ENCODE data around the gene CD19. TPM values are rescaled to one million over a fixed set of nuclear protein-coding genes. Genes with fewer than 3 reads are reported as not detected.
"Not testable (repeated sequence)": the region's sequence is repeated elsewhere in the genome, so short reads cannot be mapped to it uniquely, and the experiment has no call there.

Gene CD19
- total RNA-seq, 2 donors from 2014 or later, result 4.0 TPM; not detected in 1

DNA sequence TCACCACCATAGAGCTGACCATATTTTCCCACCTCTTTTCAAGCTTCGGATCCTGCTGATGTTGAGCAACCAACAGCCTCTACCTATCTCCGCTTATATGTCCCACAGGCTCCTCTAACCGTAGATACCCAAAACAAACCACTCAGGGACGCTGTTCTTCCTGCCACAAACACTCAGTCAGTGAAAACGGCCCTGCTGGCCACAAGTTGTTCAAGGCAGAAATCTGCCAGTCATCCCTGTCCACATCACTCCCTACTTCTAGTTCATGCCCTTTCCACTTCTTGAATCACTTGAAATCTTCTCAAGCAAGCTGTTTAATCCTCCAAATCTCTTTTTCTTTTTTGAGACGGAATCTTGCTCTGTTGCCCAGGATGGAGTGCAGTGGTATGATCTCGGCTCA, 14.7 kb upstream of the CD19 start:
- H3K9me3 ChIP-seq (ENCODE audit: control insufficient read depth, low read length, poor library complexity, severe bottlenecking), result no peaks in the 10 kb centered on the region
- H3K36me3 Mint-ChIP-seq (ENCODE audit: low read depth), result peaks cover 16% of the 10 kb centered on the region
- DNase-seq (no peak), ATAC-seq (no peak)
- H3K4me3 Mint-ChIP-seq, result no peak overlapping the region
- H3K27ac Mint-ChIP-seq, result peak overlapping the region; percentile 57
- peaks cover 4% of the 10 kb centered on the region for H3K4me1 Mint-ChIP-seq
- no peaks in the 10 kb centered on the region for H3K27me3 Mint-ChIP-seq

DNA sequence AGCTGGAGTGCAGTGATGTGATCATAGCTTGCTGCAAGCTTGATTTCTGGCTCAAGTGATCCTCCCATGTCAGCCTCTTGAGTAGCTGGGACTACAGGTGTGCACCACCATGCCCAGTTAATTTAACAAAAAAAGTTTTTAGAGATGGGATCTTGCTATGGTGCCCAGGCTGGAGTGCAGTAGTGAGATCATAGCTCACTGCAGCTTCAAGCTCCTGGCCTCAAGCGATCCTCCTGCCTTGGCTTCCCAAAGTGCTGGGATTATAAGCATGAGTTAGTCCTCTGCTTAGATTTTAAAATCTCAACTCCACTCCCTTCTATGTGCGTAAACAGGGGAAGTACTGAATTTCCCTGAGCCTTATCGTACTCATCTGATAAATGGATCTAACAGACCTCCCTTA, 13.1 kb upstream of the CD19 start:
- H3K36me3 Mint-ChIP-seq (ENCODE audit: low read depth), result peaks cover 13% of the 10 kb centered on the region
- H3K27ac Mint-ChIP-seq, result no peak overlapping the region
- no peaks in the 10 kb centered on the region for H3K27me3 Mint-ChIP-seq
- H3K4me3 Mint-ChIP-seq, result no peak overlapping the region
- ATAC-seq, result no peak
- H3K9me3 ChIP-seq (ENCODE audit: control insufficient read depth, low read length, poor library complexity, severe bottlenecking), result no peaks in the 10 kb centered on the region
- no peak for DNase-seq
- peaks cover 7% of the 10 kb centered on the region for H3K4me1 Mint-ChIP-seq

DNA sequence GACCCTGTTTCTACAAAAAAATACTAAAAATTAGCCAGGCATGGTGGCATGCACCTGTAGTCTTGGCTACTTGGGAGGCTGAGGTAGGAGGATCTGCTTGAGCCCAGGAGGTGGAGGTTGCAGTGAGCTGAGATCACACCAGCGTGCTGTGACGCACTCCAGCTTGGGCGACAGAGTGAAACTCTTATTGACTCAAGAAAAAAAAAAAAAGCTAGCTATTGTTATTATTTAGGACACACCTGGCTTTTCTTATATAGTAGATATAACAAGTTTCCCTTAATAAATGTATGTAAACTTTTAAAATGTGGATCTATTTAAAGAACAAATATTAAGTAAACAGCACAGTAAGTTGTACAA, 8.6 kb upstream of the CD19 start:
- peak overlapping the region; percentile 95 for H3K27ac Mint-ChIP-seq
- no peak overlapping the region for H3K4me3 Mint-ChIP-seq
- ATAC-seq (no peak), DNase-seq (no peak)
- H3K4me1 Mint-ChIP-seq, result peaks cover 24% of the 10 kb centered on the region
- H3K9me3 ChIP-seq (ENCODE audit: control insufficient read depth, low read length, poor library complexity, severe bottlenecking), result no peaks in the 10 kb centered on the region
- peaks cover 5% of the 10 kb centered on the region for H3K36me3 Mint-ChIP-seq (ENCODE audit: low read depth)
- H3K27me3 Mint-ChIP-seq, result no peaks in the 10 kb centered on the region

DNA sequence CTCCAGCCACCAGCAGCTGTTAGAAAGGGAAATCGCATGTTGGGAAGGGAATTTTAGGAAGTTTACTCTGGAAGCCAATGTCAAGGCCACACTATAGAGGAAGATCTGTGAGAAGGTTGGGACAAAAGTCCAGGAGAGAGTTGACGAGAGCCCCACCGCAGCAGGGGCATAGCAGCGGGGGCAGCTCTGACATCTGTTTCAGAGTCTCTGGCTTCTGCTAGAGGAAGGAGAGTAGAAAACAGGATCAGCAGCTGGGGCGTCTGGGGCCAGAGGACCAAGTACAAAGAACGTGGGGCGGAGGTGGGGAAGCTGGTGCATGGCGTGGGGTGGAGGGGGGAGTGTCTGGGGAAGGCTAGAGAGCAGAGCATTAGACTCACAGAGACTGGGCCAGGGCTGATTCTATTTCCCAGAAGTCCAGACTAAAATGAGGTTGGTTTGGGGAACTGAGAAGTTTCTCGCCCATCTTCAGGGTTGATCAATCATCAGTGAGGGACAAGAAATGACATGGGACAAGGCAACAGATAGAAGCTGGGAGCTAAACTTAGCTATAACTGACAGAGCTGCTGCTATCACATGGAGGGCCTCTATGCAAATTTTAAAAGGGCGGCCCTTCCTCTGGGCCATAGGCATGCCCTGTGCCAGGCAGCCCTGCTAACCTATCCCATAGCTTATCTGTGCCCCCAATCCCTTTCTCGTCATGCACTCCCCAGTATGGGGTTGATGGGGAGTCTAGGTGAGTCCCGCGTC, 7.9 kb upstream of the CD19 start:
- no peak for ATAC-seq
- Mint-ChIP-seq H3K27ac (peak overlapping the region; percentile 95), H3K4me3 (peak overlapping the region; percentile 98), H3K27me3 (no peaks in the 10 kb centered on the region), H3K36me3 (ENCODE audit: low read depth) (peaks cover 5% of the 10 kb centered on the region), H3K4me1 (peaks cover 24% of the 10 kb centered on the region)
- no peak for DNase-seq
- no peaks in the 10 kb centered on the region for H3K9me3 ChIP-seq (ENCODE audit: control insufficient read depth, low read length, poor library complexity, severe bottlenecking)

DNA sequence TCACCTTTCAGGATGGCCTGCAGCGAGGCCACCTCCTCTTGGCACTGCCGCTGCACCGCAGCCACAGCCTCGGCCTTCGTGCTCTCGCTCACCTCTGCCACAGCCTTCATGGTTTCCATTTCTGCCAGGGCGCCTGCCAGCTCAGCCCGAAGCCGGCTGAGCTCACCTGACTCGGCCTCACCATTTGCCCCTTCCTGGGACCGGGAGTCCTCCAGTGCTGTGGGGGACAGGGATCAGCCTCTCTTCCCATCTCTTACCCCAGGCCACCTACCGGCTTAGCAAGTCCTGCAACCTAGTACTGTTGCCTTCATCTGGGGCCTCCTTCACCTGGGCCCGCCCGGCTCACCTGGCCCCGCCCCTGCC, 7.4 kb upstream of the CD19 start:
- Mint-ChIP-seq H3K27ac (peak overlapping the region; percentile 95), H3K27me3 (no peaks in the 10 kb centered on the region), H3K36me3 (ENCODE audit: low read depth) (peaks cover 5% of the 10 kb centered on the region), H3K4me3 (peak overlapping the region; percentile 98), H3K4me1 (peaks cover 24% of the 10 kb centered on the region)
- DNase-seq, result peak in 1 of 3 donors; percentile 15
- no peaks in the 10 kb centered on the region for H3K9me3 ChIP-seq (ENCODE audit: control insufficient read depth, low read length, poor library complexity, severe bottlenecking)
- ATAC-seq, result no peak

DNA sequence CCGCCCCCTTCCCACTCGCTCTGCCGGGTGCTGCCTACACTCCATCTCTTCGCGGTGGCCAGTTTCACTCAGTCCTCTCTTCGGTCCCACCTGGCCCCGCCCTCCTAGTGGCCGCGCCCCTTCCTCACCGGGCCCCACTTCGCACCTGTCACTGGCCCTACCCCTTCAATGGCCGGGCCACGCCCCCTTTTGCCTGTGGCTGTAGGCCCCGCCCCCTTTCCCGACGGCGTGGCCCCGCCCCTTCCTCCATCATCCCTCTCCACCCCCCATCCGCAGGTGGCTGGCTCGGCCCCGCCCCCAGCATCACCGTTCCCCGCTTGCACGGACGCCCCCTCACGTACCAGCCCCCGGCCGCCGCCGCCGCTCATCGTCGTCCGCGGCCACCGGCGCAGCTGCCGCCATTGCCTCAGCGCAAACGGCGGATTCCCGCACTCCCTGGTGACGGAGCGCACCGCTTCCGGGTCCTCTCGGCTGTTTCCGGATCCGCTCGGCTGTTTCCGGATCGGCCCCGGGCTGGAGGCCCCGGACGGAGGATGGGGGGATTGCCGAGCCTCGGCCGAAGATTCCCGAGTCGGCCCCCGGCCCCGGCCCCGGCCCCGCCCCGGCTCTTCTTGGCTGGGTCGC, 6.9 kb upstream of the CD19 start, which contains the start of gene RABEP2:
TSS of gene RABEP2 (minus strand) at position 477 of the 624 bp plus-strand sequence. CDS start at position 402, 75 bp downstream.
- peak; percentile 90 to 98 (median 95) for DNase-seq
- H3K4me3 Mint-ChIP-seq, result peak within 1 kb of the TSS; percentile 98
- peak within 1 kb of the TSS; percentile 95 for H3K27ac Mint-ChIP-seq
- ATAC-seq, result peak; percentile 86
- H3K36me3 Mint-ChIP-seq (ENCODE audit: low read depth), result peaks cover 5% of the 10 kb centered on the region
- no peaks in the 10 kb centered on the region for H3K9me3 ChIP-seq (ENCODE audit: control insufficient read depth, low read length, poor library complexity, severe bottlenecking)
- no peaks in the 10 kb centered on the region for H3K27me3 Mint-ChIP-seq
- peaks cover 24% of the 10 kb centered on the region for H3K4me1 Mint-ChIP-seq

DNA sequence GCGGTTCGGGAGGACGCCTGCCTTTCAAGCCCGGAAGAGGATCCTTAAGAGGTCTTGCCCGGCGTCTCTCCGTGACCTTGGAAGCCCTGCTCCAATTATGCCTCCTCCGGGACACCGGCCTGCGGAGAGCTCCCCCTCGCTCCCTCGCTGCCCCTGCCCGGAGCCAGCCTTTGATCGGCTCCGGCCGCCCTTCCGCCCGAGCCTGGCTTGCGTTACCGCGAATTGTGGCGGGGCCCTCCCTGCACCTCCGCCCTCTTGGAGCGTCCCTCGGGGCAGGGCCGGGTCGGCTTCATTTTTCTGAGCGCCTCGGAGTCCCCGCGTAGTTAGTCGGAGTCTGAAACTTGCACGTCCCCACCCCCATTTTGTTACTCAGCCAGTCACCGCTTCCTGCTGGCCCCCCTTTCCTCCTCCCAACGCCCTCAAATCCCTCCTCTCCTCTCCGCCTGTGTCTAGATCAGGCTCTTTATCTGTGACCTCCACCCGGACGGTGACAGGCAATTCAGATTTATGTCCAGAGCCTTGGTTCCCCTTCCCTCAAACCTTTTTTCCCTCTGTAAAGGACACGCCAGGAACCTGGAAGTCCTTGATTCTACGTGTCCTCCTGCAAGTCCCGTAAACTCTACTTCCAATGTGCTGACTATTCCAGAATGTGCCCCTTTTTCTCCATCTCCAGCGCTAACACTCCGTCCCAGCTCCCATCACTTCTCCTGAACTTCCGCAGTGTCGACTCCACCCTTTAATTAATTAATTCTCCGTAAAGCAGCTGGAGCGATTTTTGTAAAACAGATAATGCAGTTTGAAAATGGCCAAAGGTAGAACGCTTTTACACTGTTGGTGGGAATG, 6.2 kb upstream of the CD19 start:
- no peaks in the 10 kb centered on the region for H3K9me3 ChIP-seq (ENCODE audit: control insufficient read depth, low read length, poor library complexity, severe bottlenecking)
- H3K4me3 Mint-ChIP-seq, result peak overlapping the region; percentile 98
- H3K36me3 Mint-ChIP-seq (ENCODE audit: low read depth), result peaks cover 5% of the 10 kb centered on the region
- DNase-seq (peak; percentile 53 to 69 (median 58)), ATAC-seq (peak; percentile 64)
- H3K27ac Mint-ChIP-seq, result peak overlapping the region; percentile 95
- peaks cover 26% of the 10 kb centered on the region for H3K4me1 Mint-ChIP-seq
- no peaks in the 10 kb centered on the region for H3K27me3 Mint-ChIP-seq

DNA sequence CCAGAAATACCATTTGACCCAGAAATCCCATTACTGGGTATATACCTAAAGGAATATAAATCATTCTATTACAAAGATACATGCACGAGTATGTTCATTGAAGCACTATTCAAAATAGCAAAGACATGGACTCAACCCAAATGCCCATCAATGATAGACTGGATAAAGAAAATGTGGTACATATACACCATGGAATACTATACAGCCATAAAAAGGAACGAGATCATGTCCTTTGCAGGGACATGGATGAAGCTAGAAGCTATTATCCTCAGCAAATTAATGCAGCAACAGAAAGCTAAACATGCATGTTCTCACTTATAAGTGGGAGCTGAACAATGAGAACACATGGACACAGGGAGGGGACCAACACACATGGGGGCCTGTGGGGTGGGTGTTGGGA, 5.5 kb upstream of the CD19 start:
- H3K9me3 ChIP-seq (ENCODE audit: control insufficient read depth, low read length, poor library complexity, severe bottlenecking); DNase-seq; H3K27me3 Mint-ChIP-seq; ATAC-seq; H3K36me3 Mint-ChIP-seq (ENCODE audit: low read depth): not testable (repeated sequence)
- H3K4me3 Mint-ChIP-seq, result peak overlapping the region; percentile 98
- H3K4me1 Mint-ChIP-seq, result peaks cover 27% of the 10 kb centered on the region
- peak overlapping the region; percentile 95 for H3K27ac Mint-ChIP-seq

DNA sequence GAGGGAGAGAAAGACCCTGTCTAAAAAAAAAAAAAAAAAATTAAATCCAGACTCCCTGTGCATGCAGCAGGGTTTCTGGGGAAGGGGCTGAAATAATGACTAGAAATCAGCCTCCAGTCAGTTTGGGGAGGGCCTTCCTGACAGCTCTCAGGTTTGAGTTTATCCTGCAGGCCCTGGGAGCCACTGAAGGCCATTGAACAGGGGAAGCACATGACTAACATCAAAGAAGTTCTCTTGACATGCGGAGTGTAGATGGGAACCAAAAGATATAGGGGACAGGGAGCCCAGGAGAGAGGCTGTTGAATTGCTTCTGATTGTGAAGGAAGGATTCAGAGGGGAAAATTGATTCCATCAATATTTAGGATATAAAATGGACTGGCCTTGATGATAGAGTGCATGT, 4.0 kb upstream of the CD19 start:
- no peak overlapping the region for H3K4me3 Mint-ChIP-seq
- no peak overlapping the region for H3K27ac Mint-ChIP-seq
- H3K9me3 ChIP-seq (ENCODE audit: control insufficient read depth, low read length, poor library complexity, severe bottlenecking), result no peaks in the 10 kb centered on the region
- peaks cover 25% of the 10 kb centered on the region for H3K4me1 Mint-ChIP-seq
- DNase-seq, result no peak
- H3K36me3 Mint-ChIP-seq (ENCODE audit: low read depth), result peaks cover 2% of the 10 kb centered on the region
- ATAC-seq, result no peak
- H3K27me3 Mint-ChIP-seq, result no peaks in the 10 kb centered on the region

DNA sequence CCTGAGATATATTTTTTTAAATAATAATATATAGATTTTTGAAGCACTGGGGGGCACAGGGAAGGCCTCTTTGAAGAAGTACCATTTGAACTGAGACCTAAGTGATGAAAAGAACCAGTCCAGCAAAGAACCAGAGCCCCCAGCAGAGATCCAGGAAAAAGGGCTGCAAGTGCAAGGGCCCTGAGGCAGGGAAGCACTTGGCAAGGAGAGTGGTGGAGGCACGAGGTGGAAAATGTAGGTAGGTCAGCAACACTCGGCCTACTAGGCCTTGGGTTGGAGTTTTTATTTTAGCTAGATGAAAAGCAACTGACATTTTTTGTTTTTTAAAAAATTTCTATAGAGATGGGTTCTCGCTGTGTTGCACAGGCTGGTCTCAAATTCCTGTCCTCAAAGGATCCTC, 1.6 kb upstream of the CD19 start:
- no peak for DNase-seq
- no peaks in the 10 kb centered on the region for H3K27me3 Mint-ChIP-seq
- H3K4me1 Mint-ChIP-seq, result peaks cover 16% of the 10 kb centered on the region
- no peak for ATAC-seq
- H3K36me3 Mint-ChIP-seq (ENCODE audit: low read depth), result no peaks in the 10 kb centered on the region
- H3K4me3 Mint-ChIP-seq, result no peak overlapping the region
- no peak overlapping the region for H3K27ac Mint-ChIP-seq
- H3K9me3 ChIP-seq (ENCODE audit: control insufficient read depth, low read length, poor library complexity, severe bottlenecking), result no peaks in the 10 kb centered on the region

DNA sequence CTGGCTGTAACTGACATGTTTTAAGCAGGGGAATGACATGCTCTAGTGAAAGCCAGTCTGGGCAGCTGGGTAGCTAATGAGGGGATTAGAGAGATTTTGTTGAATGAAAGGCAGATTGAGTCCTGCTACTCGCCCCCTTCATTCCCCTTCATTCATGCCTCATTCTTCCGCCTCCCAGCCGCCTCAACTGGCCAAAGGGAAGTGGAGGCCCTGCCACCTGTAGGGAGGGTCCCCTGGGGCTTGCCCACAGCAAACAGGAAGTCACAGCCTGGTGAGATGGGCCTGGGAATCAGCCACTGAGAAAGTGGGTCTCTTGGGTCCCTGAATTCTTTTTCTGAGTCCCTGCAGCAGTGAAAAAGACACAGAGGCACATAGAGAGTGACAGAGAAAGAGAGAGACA, 1.1 kb upstream of the CD19 start:
- H3K36me3 Mint-ChIP-seq (ENCODE audit: low read depth), result no peaks in the 10 kb centered on the region
- peaks cover 17% of the 10 kb centered on the region for H3K4me1 Mint-ChIP-seq
- DNase-seq, result no peak
- H3K27ac Mint-ChIP-seq, result no peak overlapping the region
- no peaks in the 10 kb centered on the region for H3K27me3 Mint-ChIP-seq
- H3K4me3 Mint-ChIP-seq, result peak overlapping the region; percentile 78
- no peaks in the 10 kb centered on the region for H3K9me3 ChIP-seq (ENCODE audit: control insufficient read depth, low read length, poor library complexity, severe bottlenecking)
- peak; percentile 57 for ATAC-seq

DNA sequence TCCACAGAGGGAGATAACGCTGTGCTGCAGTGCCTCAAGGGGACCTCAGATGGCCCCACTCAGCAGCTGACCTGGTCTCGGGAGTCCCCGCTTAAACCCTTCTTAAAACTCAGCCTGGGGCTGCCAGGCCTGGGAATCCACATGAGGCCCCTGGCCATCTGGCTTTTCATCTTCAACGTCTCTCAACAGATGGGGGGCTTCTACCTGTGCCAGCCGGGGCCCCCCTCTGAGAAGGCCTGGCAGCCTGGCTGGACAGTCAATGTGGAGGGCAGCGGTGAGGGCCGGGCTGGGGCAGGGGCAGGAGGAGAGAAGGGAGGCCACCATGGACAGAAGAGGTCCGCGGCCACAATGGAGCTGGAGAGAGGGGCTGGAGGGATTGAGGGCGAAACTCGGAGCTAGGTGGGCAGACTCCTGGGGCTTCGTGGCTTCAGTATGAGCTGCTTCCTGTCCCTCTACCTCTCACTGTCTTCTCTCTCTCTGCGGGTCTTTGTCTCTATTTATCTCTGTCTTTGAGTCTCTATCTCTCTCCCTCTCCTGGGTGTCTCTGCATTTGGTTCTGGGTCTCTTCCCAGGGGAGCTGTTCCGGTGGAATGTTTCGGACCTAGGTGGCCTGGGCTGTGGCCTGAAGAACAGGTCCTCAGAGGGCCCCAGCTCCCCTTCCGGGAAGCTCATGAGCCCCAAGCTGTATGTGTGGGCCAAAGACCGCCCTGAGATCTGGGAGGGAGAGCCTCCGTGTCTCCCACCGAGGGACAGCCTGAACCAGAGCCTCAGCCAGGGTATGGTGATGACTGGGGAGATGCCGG, 769 bp downstream of the CD19 start:
- no peaks in the 10 kb centered on the region for H3K9me3 ChIP-seq (ENCODE audit: control insufficient read depth, low read length, poor library complexity, severe bottlenecking)
- H3K27me3 Mint-ChIP-seq, result no peaks in the 10 kb centered on the region
- DNase-seq (no peak), ATAC-seq (no peak)
- H3K27ac Mint-ChIP-seq, result peak overlapping the region; percentile 8
- H3K4me1 Mint-ChIP-seq, result peaks cover 21% of the 10 kb centered on the region
- no peaks in the 10 kb centered on the region for H3K36me3 Mint-ChIP-seq (ENCODE audit: low read depth)
- H3K4me3 Mint-ChIP-seq, result no peak overlapping the region

DNA sequence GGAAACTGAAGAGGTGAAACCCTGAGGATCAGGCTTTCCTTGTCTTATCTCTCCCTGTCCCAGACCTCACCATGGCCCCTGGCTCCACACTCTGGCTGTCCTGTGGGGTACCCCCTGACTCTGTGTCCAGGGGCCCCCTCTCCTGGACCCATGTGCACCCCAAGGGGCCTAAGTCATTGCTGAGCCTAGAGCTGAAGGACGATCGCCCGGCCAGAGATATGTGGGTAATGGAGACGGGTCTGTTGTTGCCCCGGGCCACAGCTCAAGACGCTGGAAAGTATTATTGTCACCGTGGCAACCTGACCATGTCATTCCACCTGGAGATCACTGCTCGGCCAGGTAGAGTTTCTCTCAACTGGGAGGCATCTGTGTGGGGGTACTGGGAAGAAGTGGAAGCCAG, 1.4 kb downstream of the CD19 start:
- no peak overlapping the region for H3K4me3 Mint-ChIP-seq
- no peak overlapping the region for H3K27ac Mint-ChIP-seq
- no peaks in the 10 kb centered on the region for H3K36me3 Mint-ChIP-seq (ENCODE audit: low read depth)
- peaks cover 24% of the 10 kb centered on the region for H3K4me1 Mint-ChIP-seq
- ATAC-seq (no peak), DNase-seq (no peak)
- no peaks in the 10 kb centered on the region for H3K27me3 Mint-ChIP-seq
- H3K9me3 ChIP-seq (ENCODE audit: control insufficient read depth, low read length, poor library complexity, severe bottlenecking), result no peaks in the 10 kb centered on the region
